Measurements from ENCODE around the gene DIP2A. TPM values are rescaled to one million over a fixed set of nuclear protein-coding genes. Genes with fewer than 3 reads are reported as not detected.
A peak's percentile ranks its signal among the peaks of the same experiment; 100 is the strongest.
"Not testable (repeated sequence)": the region's sequence is repeated elsewhere in the genome, so short reads cannot be mapped to it uniquely, and the experiment has no call there.

DIP2A gene
- total RNA-seq, 2 experiments from 2014 or later = 61.2 to 66.1 TPM

- H3K27me3 ChIP-seq (ENCODE audit: control insufficient read depth in 1 of 2, insufficient read depth in 2 of 2, low read length in 2 of 2) = no peaks in the 10 kb centered on the region
- H3K27ac Mint-ChIP-seq = no peak overlapping the region
- ChIA-PET POLR2A (no interaction called here), CTCF (no interaction called here)
- no peak for DNase-seq
- no peaks in the 10 kb centered on the region for H3K27me3 Mint-ChIP-seq
- no peak overlapping the region for H3K4me3 ChIP-seq (ENCODE audit: low read length)
- H3K4me1 ChIP-seq (ENCODE audit: insufficient read depth, low read length) = peaks cover 19% of the 10 kb centered on the region
- peaks cover 43% of the 10 kb centered on the region for H3K36me3 Mint-ChIP-seq (ENCODE audit: low read depth)
- no peaks in the 10 kb centered on the region for H3K9me3 ChIP-seq (ENCODE audit: control insufficient read depth in 1 of 2, insufficient read depth in 1 of 2, low read length in 2 of 2)
- no peaks in the 10 kb centered on the region for H3K9me3 Mint-ChIP-seq
- H3K4me3 Mint-ChIP-seq = no peak overlapping the region
- peaks cover 58% of the 10 kb centered on the region for H3K36me3 ChIP-seq (ENCODE audit: insufficient read depth, low read length)
- H3K4me1 Mint-ChIP-seq (ENCODE audit: low read depth) = peaks cover 8% of the 10 kb centered on the region
- no peak for TF ChIP-seq CTCF (IDR thresholded peaks at IDR 0.05)
- no peak for ATAC-seq (ENCODE audit: poor library complexity)
- intact Hi-C loops (cut with DNase I, micrococcal nuclease) = no loop called here
- no peak overlapping the region for H3K27ac ChIP-seq (ENCODE audit: low read depth in 1 of 2, low read length in 2 of 2)
These were observed 28.7 kb upstream of the DIP2A start for GRCh38 chr21:46429754-46430681.

- Mint-ChIP-seq H3K36me3 (ENCODE audit: low read depth) (peaks cover 40% of the 10 kb centered on the region), H3K27ac (no peak overlapping the region), H3K4me1 (ENCODE audit: low read depth) (no peaks in the 10 kb centered on the region), H3K4me3 (no peak overlapping the region), H3K27me3 (no peaks in the 10 kb centered on the region), H3K9me3 (no peaks in the 10 kb centered on the region)
- intact Hi-C loops (cut with DNase I, micrococcal nuclease) = no loop called here
- Histone ChIP-seq H3K36me3 (ENCODE audit: insufficient read depth, low read length) (peaks cover 61% of the 10 kb centered on the region), H3K27me3 (ENCODE audit: control insufficient read depth in 1 of 2, insufficient read depth in 2 of 2, low read length in 2 of 2) (no peaks in the 10 kb centered on the region), H3K27ac (ENCODE audit: low read depth in 1 of 2, low read length in 2 of 2) (no peak overlapping the region), H3K4me1 (ENCODE audit: insufficient read depth, low read length) (peaks cover 5% of the 10 kb centered on the region), H3K4me3 (ENCODE audit: low read length) (no peak overlapping the region), H3K9me3 (ENCODE audit: control insufficient read depth in 1 of 2, insufficient read depth in 1 of 2, low read length in 2 of 2) (no peaks in the 10 kb centered on the region)
- no peak for DNase-seq
- ChIA-PET POLR2A (no interaction called here), CTCF (no interaction called here)
- ATAC-seq (ENCODE audit: poor library complexity) = no peak
- no peak for TF ChIP-seq CTCF (IDR thresholded peaks at IDR 0.05)
These were observed 27.2 kb upstream of the DIP2A start for GRCh38 chr21:46431448-46431847.

- TF ChIP-seq CTCF (IDR thresholded peaks at IDR 0.05) = no peak
- CTCF ChIA-PET = no interaction called here
- H3K4me3 ChIP-seq (ENCODE audit: low read length) = no peak overlapping the region
- H3K27me3 ChIP-seq (ENCODE audit: control insufficient read depth in 1 of 2, insufficient read depth in 2 of 2, low read length in 2 of 2) = no peaks in the 10 kb centered on the region
- no peak overlapping the region for H3K27ac Mint-ChIP-seq
- H3K27ac ChIP-seq (ENCODE audit: low read depth in 1 of 2, low read length in 2 of 2) = no peak overlapping the region
- H3K4me1 Mint-ChIP-seq (ENCODE audit: low read depth) = no peaks in the 10 kb centered on the region
- intact Hi-C loops (cut with DNase I, micrococcal nuclease) = no loop called here
- peaks cover 45% of the 10 kb centered on the region for H3K36me3 Mint-ChIP-seq (ENCODE audit: low read depth)
- POLR2A ChIA-PET = no interaction called here
- no peak for ATAC-seq (ENCODE audit: poor library complexity)
- DNase-seq = peak in 2 of 14 experiments; percentile 15 to 34
- peaks cover 66% of the 10 kb centered on the region for H3K36me3 ChIP-seq (ENCODE audit: insufficient read depth, low read length)
- H3K9me3 ChIP-seq (ENCODE audit: control insufficient read depth in 1 of 2, insufficient read depth in 1 of 2, low read length in 2 of 2) = no peaks in the 10 kb centered on the region
- no peak overlapping the region for H3K4me3 Mint-ChIP-seq
- H3K9me3 Mint-ChIP-seq = no peaks in the 10 kb centered on the region
- no peaks in the 10 kb centered on the region for H3K4me1 ChIP-seq (ENCODE audit: insufficient read depth, low read length)
- H3K27me3 Mint-ChIP-seq = no peaks in the 10 kb centered on the region
These were observed 26.7 kb upstream of the DIP2A start for GRCh38 chr21:46431884-46432488.

- H3K9me3 Mint-ChIP-seq; H3K27ac ChIP-seq (ENCODE audit: low read depth in 1 of 2, low read length in 2 of 2); H3K27me3 ChIP-seq (ENCODE audit: control insufficient read depth in 1 of 2, insufficient read depth in 2 of 2, low read length in 2 of 2); H3K27me3 Mint-ChIP-seq; H3K9me3 ChIP-seq (ENCODE audit: control insufficient read depth in 1 of 2, insufficient read depth in 1 of 2, low read length in 2 of 2); H3K4me3 ChIP-seq (ENCODE audit: low read length); H3K4me3 Mint-ChIP-seq; CTCF ChIA-PET; DNase-seq; intact Hi-C loops (cut with DNase I, micrococcal nuclease); H3K27ac Mint-ChIP-seq; POLR2A ChIA-PET; H3K4me1 Mint-ChIP-seq (ENCODE audit: low read depth); H3K4me1 ChIP-seq (ENCODE audit: insufficient read depth, low read length); ATAC-seq (ENCODE audit: poor library complexity): not testable (repeated sequence)
- peaks cover 64% of the 10 kb centered on the region for H3K36me3 ChIP-seq (ENCODE audit: insufficient read depth, low read length)
- peaks cover 56% of the 10 kb centered on the region for H3K36me3 Mint-ChIP-seq (ENCODE audit: low read depth)
These were observed 25.6 kb upstream of the DIP2A start for GRCh38 chr21:46433116-46433515.
